Neural crest cell (in vitro differentiated cells): Measurements from ENCODE around the gene PODN. TPM values are rescaled to one million over a fixed set of nuclear protein-coding genes. Genes with fewer than 3 reads are reported as not detected.

Source experiments
- DNase-seq: peaks from one replicate; pipeline ENCODE4 v3.0.0; 2021; ENCODE audit warnings: low read depth, mixed read lengths, low spot score
- H3K27ac Mint-ChIP-seq: one replicate; pipeline ENCODE4 v1.8.0; 2021; ENCODE audit warnings: mild to moderate bottlenecking, mixed read lengths; ENCODE audit not compliant: unreplicated experiment
- H3K27me3 Mint-ChIP-seq: 2 replicates; pipeline ENCODE4 v1.8.0; 2021; ENCODE audit warnings: low read depth, mild to moderate bottlenecking, mixed read lengths
- H3K36me3 Mint-ChIP-seq: 2 replicates; pipeline ENCODE4 v1.8.0; 2021; ENCODE audit warnings: low read depth, mild to moderate bottlenecking, mixed read lengths
- H3K4me1 Mint-ChIP-seq: 2 replicates; pipeline ENCODE4 v1.8.0; 2021; ENCODE audit warnings: mixed read lengths
- H3K4me3 Mint-ChIP-seq: one replicate; pipeline ENCODE4 v1.8.0; 2021; ENCODE audit warnings: mild to moderate bottlenecking, mixed read lengths
- H3K9me3 Mint-ChIP-seq: 2 replicates; pipeline ENCODE4 v1.8.0; 2021; ENCODE audit warnings: mixed read lengths
- CTCF ChIP-seq: fragments of 200-600 bp; sonication (generic); conservative IDR thresholded peaks from 2 replicates; pipeline ENCODE4 v1.5.0; 2021; ENCODE audit warnings: antibody characterized with exemption, mild to moderate bottlenecking
- total RNA-seq: library from RNA; stranded (reverse); gene quantifications from 2 replicates; pipeline ENCODE4 v1.2.1, GENCODE V29; 2021

PODN gene
- total RNA-seq, 1 donor from 2014 or later: 0.65 TPM

DNA sequence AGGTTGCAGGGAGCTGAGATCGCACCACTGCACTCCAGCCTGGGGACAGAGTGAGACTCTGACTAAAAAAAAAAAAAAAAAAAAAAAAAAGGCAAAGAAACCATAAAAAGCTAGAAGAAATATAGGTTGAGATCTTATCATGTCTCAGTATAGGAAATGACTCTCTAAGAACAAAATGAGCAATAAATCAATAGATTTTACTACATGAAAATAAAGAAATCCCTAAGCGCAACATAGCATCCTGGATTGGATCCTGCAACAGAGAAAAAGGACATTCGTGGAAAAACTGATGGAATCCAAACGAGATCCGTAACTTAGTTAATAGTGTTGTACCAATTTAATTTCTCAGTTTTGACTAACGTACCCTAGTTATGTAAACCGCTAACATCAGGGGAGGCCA lies 45.1 kb downstream of the PODN start:
- H3K36me3 Mint-ChIP-seq: no peaks in the 10 kb centered on the region
- H3K27ac Mint-ChIP-seq: no peak overlapping the region
- no peaks in the 10 kb centered on the region for H3K27me3 Mint-ChIP-seq
- H3K4me3 Mint-ChIP-seq: no peak overlapping the region
- no peaks in the 10 kb centered on the region for H3K9me3 Mint-ChIP-seq
- TF ChIP-seq CTCF: no peak
- no peak for DNase-seq
- peaks cover 39% of the 10 kb centered on the region for H3K4me1 Mint-ChIP-seq

GRCh38 chr1:53107570-53108322 lies 45.7 kb downstream of the PODN start:
- DNase-seq: no peak
- Mint-ChIP-seq H3K27ac (no peak overlapping the region), H3K27me3 (no peaks in the 10 kb centered on the region), H3K9me3 (no peaks in the 10 kb centered on the region), H3K36me3 (no peaks in the 10 kb centered on the region), H3K4me3 (no peak overlapping the region), H3K4me1 (peaks cover 39% of the 10 kb centered on the region)
- TF ChIP-seq CTCF: no peak

DNA sequence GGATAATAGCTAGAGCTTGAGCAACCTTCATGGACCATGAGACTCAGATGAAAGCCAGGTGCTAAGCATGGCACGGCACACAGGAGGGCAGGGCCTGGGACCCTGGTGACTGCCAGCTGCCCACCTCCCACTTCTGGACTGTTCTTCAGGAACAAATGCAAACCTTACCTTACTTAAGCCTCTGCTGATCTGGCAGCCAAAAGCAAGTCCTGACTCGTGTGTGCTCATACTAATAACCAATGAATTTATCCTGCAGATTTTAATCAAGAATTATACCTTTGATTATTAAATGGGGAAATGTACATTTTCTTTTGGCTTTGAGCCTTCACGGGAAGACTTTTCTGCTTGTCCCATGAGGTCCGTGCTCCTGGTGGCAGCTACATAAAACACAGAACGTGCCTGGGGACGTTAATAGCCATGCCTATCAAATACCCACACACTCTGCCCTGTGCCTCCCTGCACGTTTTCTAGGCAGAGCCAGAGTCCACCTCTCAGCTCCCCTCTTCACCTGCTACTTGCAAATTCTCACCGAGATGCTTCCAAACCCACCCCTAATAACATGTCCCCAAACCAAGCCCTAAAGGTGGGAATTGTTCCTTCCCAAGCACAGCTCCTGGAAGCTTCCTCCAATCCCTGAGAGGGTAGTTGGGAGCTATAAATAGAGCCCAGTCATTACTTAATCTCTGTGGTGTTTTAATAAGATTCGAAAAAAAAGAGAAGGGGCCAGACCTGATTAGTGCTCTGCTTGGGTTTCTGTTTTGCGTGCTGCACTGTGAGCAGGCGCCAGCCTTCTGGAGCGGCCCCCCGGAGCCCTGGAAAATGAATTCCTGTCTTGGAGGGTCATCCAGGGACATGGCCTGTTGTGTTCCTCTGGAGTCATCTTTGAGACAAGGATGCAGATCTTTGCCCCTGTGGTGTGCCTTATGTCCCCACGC lies 46.9 kb downstream of the PODN start:
- DNase-seq: no peak
- TF ChIP-seq CTCF: no peak
- Mint-ChIP-seq H3K4me3 (no peak overlapping the region), H3K27me3 (no peaks in the 10 kb centered on the region), H3K27ac (no peak overlapping the region), H3K36me3 (no peaks in the 10 kb centered on the region), H3K4me1 (peaks cover 34% of the 10 kb centered on the region), H3K9me3 (no peaks in the 10 kb centered on the region)

GRCh38 chr1:53110370-53111072 lies 48.5 kb downstream of the PODN start:
- TF ChIP-seq CTCF: no peak
- no peak overlapping the region for H3K27ac Mint-ChIP-seq
- DNase-seq: no peak
- H3K9me3 Mint-ChIP-seq: no peaks in the 10 kb centered on the region
- H3K4me3 Mint-ChIP-seq: no peak overlapping the region
- H3K27me3 Mint-ChIP-seq: no peaks in the 10 kb centered on the region
- no peaks in the 10 kb centered on the region for H3K36me3 Mint-ChIP-seq
- peaks cover 24% of the 10 kb centered on the region for H3K4me1 Mint-ChIP-seq

DNA sequence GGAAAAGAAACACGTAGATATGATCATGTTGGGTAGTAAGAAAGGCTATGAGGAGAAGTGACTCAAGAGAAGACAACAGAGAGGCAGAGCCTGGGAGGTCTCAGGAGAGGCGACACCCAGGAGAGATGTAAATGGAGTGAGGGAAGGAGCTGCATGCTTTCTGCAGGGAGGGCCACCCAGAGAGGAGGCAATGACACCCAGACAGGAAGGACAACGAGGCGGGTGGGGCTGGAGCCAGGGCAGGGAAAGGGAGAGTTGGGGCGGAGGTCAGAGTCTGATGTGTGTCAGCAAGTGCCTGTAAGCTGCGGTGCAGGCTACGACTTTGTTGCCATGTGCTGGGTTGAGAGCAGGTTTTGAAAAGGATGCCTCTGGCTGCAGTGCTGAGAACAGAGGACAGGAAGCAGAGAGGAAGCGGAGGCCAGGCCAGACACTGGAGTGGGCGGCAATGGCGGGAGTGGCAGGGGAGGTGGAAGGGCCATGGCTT lies 49.1 kb downstream of the PODN start:
- no peak overlapping the region for H3K4me3 Mint-ChIP-seq
- no peaks in the 10 kb centered on the region for H3K27me3 Mint-ChIP-seq
- no peaks in the 10 kb centered on the region for H3K9me3 Mint-ChIP-seq
- no peaks in the 10 kb centered on the region for H3K36me3 Mint-ChIP-seq
- H3K4me1 Mint-ChIP-seq: peaks cover 20% of the 10 kb centered on the region
- no peak for TF ChIP-seq CTCF
- no peak for DNase-seq
- H3K27ac Mint-ChIP-seq: peak overlapping the region; percentile 47
